ENCODE data around the gene MROH7. TPM values are rescaled to one million over a fixed set of nuclear protein-coding genes. Genes with fewer than 3 reads are reported as not detected.

MROH7 gene
- total RNA-seq, 4 donors from 2014 or later = 0.42 to 1.3 (median 0.89) TPM

- Histone ChIP-seq H3K4me3 (no peak overlapping the region), H3K9me3 (no peaks in the 10 kb centered on the region), H3K27me3 (no peaks in the 10 kb centered on the region), H3K4me1 (peaks cover 9 to 11% of the 10 kb centered on the region in 2 donors), H3K27ac (no peak overlapping the region), H3K36me3 (no peaks in the 10 kb centered on the region)
- intact Hi-C loops (cut with DNase I; ENCODE audit: low total_unique reads) = no loop called here
- TF ChIP-seq POLR2A (IDR thresholded peaks at IDR 0.05) = no peak
- TF ChIP-seq CTCF (IDR thresholded peaks at IDR 0.05 in 4 of 5, conservative IDR thresholded peaks at IDR 0.05 in 1 of 5) = no peak
- no peak for DNase-seq
- in situ Hi-C loops (cut with MboI; ENCODE audit: low sequenced_read_pairs in 4 of 4) = no loop called here
- ATAC-seq = no peak
Observed at GRCh38 chr1:54649921-54650320, 8.3 kb downstream of the MROH7 start.

GRCh38 chr1:54650417-54650816 is 8.8 kb downstream of the MROH7 start:
- Histone ChIP-seq H3K4me3 (no peak overlapping the region), H3K9me3 (no peaks in the 10 kb centered on the region), H3K27me3 (no peaks in the 10 kb centered on the region), H3K36me3 (no peaks in the 10 kb centered on the region), H3K27ac (no peak overlapping the region), H3K4me1 (peaks cover 9 to 11% of the 10 kb centered on the region in 2 donors)
- DNase-seq = no peak
- TF ChIP-seq POLR2A (IDR thresholded peaks at IDR 0.05) (no peak), CTCF (IDR thresholded peaks at IDR 0.05 in 4 of 5, conservative IDR thresholded peaks at IDR 0.05 in 1 of 5) (no peak)
- intact Hi-C loops (cut with DNase I; ENCODE audit: low total_unique reads) (no loop called here), in situ Hi-C loops (cut with MboI; ENCODE audit: low sequenced_read_pairs in 4 of 4) (no loop called here)
- no peak for ATAC-seq

- H3K27me3 ChIP-seq = no peaks in the 10 kb centered on the region
- no peaks in the 10 kb centered on the region for H3K36me3 ChIP-seq
- H3K27ac ChIP-seq = no peak overlapping the region
- intact Hi-C loops (cut with DNase I; ENCODE audit: low total_unique reads) (no loop called here), in situ Hi-C loops (cut with MboI; ENCODE audit: low sequenced_read_pairs in 4 of 4) (no loop called here)
- no peak for DNase-seq
- peaks cover 1 to 3% of the 10 kb centered on the region in 2 donors for H3K4me1 ChIP-seq
- ATAC-seq = no peak
- H3K9me3 ChIP-seq = no peaks in the 10 kb centered on the region
- H3K4me3 ChIP-seq = no peak overlapping the region
- TF ChIP-seq CTCF (IDR thresholded peaks at IDR 0.05 in 4 of 5, conservative IDR thresholded peaks at IDR 0.05 in 1 of 5) (no peak), POLR2A (IDR thresholded peaks at IDR 0.05) (no peak)
Observed at GRCh38 chr1:54651608-54652007, 10.0 kb downstream of the MROH7 start.

GRCh38 chr1:54652168-54652567 is 10.6 kb downstream of the MROH7 start:
- no peaks in the 10 kb centered on the region for H3K36me3 ChIP-seq
- DNase-seq (no peak), ATAC-seq (no peak)
- intact Hi-C loops (cut with DNase I; ENCODE audit: low total_unique reads) (no loop called here), in situ Hi-C loops (cut with MboI; ENCODE audit: low sequenced_read_pairs in 4 of 4) (no loop called here)
- H3K27ac ChIP-seq = no peak overlapping the region
- no peaks in the 10 kb centered on the region for H3K4me1 ChIP-seq
- TF ChIP-seq CTCF (IDR thresholded peaks at IDR 0.05 in 4 of 5, conservative IDR thresholded peaks at IDR 0.05 in 1 of 5) (no peak), POLR2A (IDR thresholded peaks at IDR 0.05) (no peak)
- H3K9me3 ChIP-seq = no peaks in the 10 kb centered on the region
- no peak overlapping the region for H3K4me3 ChIP-seq
- H3K27me3 ChIP-seq = no peaks in the 10 kb centered on the region

GRCh38 chr1:54653036-54653435 is 11.4 kb downstream of the MROH7 start:
- no peak for DNase-seq
- Histone ChIP-seq H3K27ac (no peak overlapping the region), H3K27me3 (no peaks in the 10 kb centered on the region), H3K9me3 (peaks cover 0 to 3% (median 0%) of the 10 kb centered on the region in 3 donors), H3K36me3 (no peaks in the 10 kb centered on the region), H3K4me1 (no peaks in the 10 kb centered on the region), H3K4me3 (no peak overlapping the region)
- TF ChIP-seq CTCF (IDR thresholded peaks at IDR 0.05 in 4 of 5, conservative IDR thresholded peaks at IDR 0.05 in 1 of 5) (no peak), POLR2A (IDR thresholded peaks at IDR 0.05) (no peak)
- in situ Hi-C loops (cut with MboI; ENCODE audit: low sequenced_read_pairs in 4 of 4) = no loop called here
- intact Hi-C loops (cut with DNase I; ENCODE audit: low total_unique reads) = no loop called here
- no peak for ATAC-seq

All from gastrocnemius medialis (tissue), 4 donors.